HEK293 (cell line): ENCODE results near the gene AKAP1.

ENCODE experiments used
- CTCF ChIA-PET: fragments of 350-600 bp; formaldehyde crosslinking; extraction: SDS; loops from one replicate; lab custom pipeline; 2021; ENCODE audit warnings: antibody characterized with exemption; lab: Yijun Ruan, JAX
- POLR2A ChIA-PET: fragments of 300-600 bp; formaldehyde crosslinking; extraction: SDS; loops from one replicate; lab custom pipeline; 2020; ENCODE audit warnings: antibody characterized with exemption, inconsistent platforms; lab: Yijun Ruan, JAX
- H3K27ac ChIP-seq: fragments of 200-500 bp; sonication (Bioruptor generic); 2 replicates; pipeline ENCODE4 v1.5.1; 2014; ENCODE audit warnings: low read depth, low read length, control low read depth, inconsistent platforms; ENCODE audit errors: extremely low read depth
- H3K36me3 ChIP-seq, 2 experiments: fragments of 200-500 bp in 1 of 2; sonication (Bioruptor generic) in 1 of 2; 1 replicate in 1 of 2; 2 replicates in 1 of 2; pipeline ENCODE4 v1.5.1; 2014 to 2017; ENCODE audit warnings: inconsistent platforms in 2 of 2, low read length in 2 of 2; ENCODE audit not compliant: control insufficient read depth in 2 of 2, insufficient read depth in 1 of 2
- H3K4me1 ChIP-seq: fragments of 200-500 bp; sonication (Bioruptor generic); 2 replicates; pipeline ENCODE4 v1.5.1; 2014; ENCODE audit warnings: mild to moderate bottlenecking, low read length, inconsistent platforms; ENCODE audit not compliant: control insufficient read depth, insufficient read depth
- H3K4me3 ChIP-seq: 2 replicates; pipeline ENCODE4 v1.5.1; 2011; ENCODE audit warnings: low read depth, mild to moderate bottlenecking, control low read depth, low read length, moderate library complexity
- H3K9me3 ChIP-seq: fragments of 200-500 bp; sonication (Bioruptor generic); 2 replicates; pipeline ENCODE4 v1.5.1; 2014; ENCODE audit warnings: low read depth, low read length, inconsistent platforms; ENCODE audit not compliant: control insufficient read depth, insufficient read depth
- KLF1 ChIP-seq: fragments of 450-650 bp; formaldehyde crosslinking; IDR thresholded peaks from 2 replicates; pipeline ENCODE4 v1.5.1; 2016; ENCODE audit warnings: missing biosample characterization, missing genetic modification characterization
- KLF8 ChIP-seq: fragments of 450-650 bp; formaldehyde crosslinking; IDR thresholded peaks from 2 replicates; pipeline ENCODE4 v1.5.1; 2016; ENCODE audit warnings: missing biosample characterization, missing genetic modification characterization
- OVOL3 ChIP-seq: fragments of 450-650 bp; formaldehyde crosslinking; IDR thresholded peaks from 2 replicates; pipeline ENCODE4 v1.5.1; 2016; ENCODE audit warnings: missing biosample characterization, missing genetic modification characterization
- PRDM6 ChIP-seq: fragments of 450-650 bp; formaldehyde crosslinking; IDR thresholded peaks from 2 replicates; pipeline ENCODE4 v1.5.1; 2017; ENCODE audit warnings: missing biosample characterization, missing genetic modification characterization
- ZBTB21 ChIP-seq: fragments of 450-650 bp; formaldehyde crosslinking; IDR thresholded peaks from 2 replicates; pipeline ENCODE4 v1.5.1; 2017; ENCODE audit warnings: missing biosample characterization, missing genetic modification characterization
- ZFHX2 ChIP-seq: fragments of 450-650 bp; formaldehyde crosslinking; conservative IDR thresholded peaks from 2 replicates; pipeline ENCODE4 v1.5.1; 2016; ENCODE audit warnings: missing biosample characterization, missing genetic modification characterization
- ZNF133 ChIP-seq: fragments of 450-650 bp; formaldehyde crosslinking; IDR thresholded peaks from 2 replicates; pipeline ENCODE4 v1.5.1; 2016; ENCODE audit warnings: missing biosample characterization, missing genetic modification characterization
- ZNF157 ChIP-seq: fragments of 450-650 bp; formaldehyde crosslinking; IDR thresholded peaks from 2 replicates; pipeline ENCODE4 v1.5.1; 2016; ENCODE audit warnings: missing biosample characterization, missing genetic modification characterization
- ZNF416 ChIP-seq: fragments of 450-650 bp; formaldehyde crosslinking; IDR thresholded peaks from 2 replicates; pipeline ENCODE4 v1.5.1; 2016; ENCODE audit warnings: missing biosample characterization, missing genetic modification characterization
- ZNF426 ChIP-seq: fragments of 450-650 bp; formaldehyde crosslinking; IDR thresholded peaks from 2 replicates; pipeline ENCODE4 v1.5.1; 2017; ENCODE audit warnings: missing biosample characterization, missing genetic modification characterization, mild to moderate bottlenecking, inconsistent platforms, moderate library complexity
- ZNF521 ChIP-seq: fragments of 450-650 bp; formaldehyde crosslinking; IDR thresholded peaks from 2 replicates; pipeline ENCODE4 v1.5.1; 2017; ENCODE audit warnings: missing biosample characterization, mild to moderate bottlenecking, missing genetic modification characterization
- ZNF600 ChIP-seq: fragments of 450-650 bp; formaldehyde crosslinking; IDR thresholded peaks from 2 replicates; pipeline ENCODE4 v1.5.1; 2016; ENCODE audit warnings: missing biosample characterization, missing genetic modification characterization
- ZNF624 ChIP-seq: fragments of 450-650 bp; formaldehyde crosslinking; IDR thresholded peaks from 2 replicates; pipeline ENCODE4 v1.5.1; 2017; ENCODE audit warnings: missing biosample characterization, missing genetic modification characterization
- ZNF692 ChIP-seq: fragments of 450-650 bp; formaldehyde crosslinking; IDR thresholded peaks from 2 replicates; pipeline ENCODE4 v1.5.1; 2016; ENCODE audit warnings: missing biosample characterization, missing genetic modification characterization
- ZNF785 ChIP-seq: fragments of 450-650 bp; formaldehyde crosslinking; IDR thresholded peaks from 2 replicates; pipeline ENCODE4 v1.5.1; 2016; ENCODE audit warnings: missing biosample characterization, missing genetic modification characterization
- ZNF792 ChIP-seq: fragments of 450-650 bp; formaldehyde crosslinking; IDR thresholded peaks from 2 replicates; pipeline ENCODE4 v1.5.1; 2016; ENCODE audit warnings: missing biosample characterization, missing genetic modification characterization
- TF ChIP-seq, protein P1 (sequence below): fragments of 450-650 bp; formaldehyde crosslinking; IDR thresholded peaks from 2 replicates; pipeline ENCODE4 v1.5.1; 2016; ENCODE audit warnings: missing biosample characterization, missing genetic modification characterization, low read depth
- TF ChIP-seq, protein P2 (sequence below): fragments of 450-650 bp; formaldehyde crosslinking; IDR thresholded peaks from 2 replicates; pipeline ENCODE4 v1.5.1; 2016; ENCODE audit warnings: missing biosample characterization, missing genetic modification characterization
- TF ChIP-seq, protein P3 (sequence below): fragments of 450-650 bp; formaldehyde crosslinking; IDR thresholded peaks from 2 replicates; pipeline ENCODE4 v1.5.1; 2016; ENCODE audit warnings: missing biosample characterization, missing genetic modification characterization
- TF ChIP-seq, protein P4 (sequence below): fragments of 450-650 bp; formaldehyde crosslinking; IDR thresholded peaks from 2 replicates; pipeline ENCODE4 v1.5.1; 2016; ENCODE audit warnings: missing biosample characterization, missing genetic modification characterization
- TF ChIP-seq, protein P5 (sequence below): fragments of 450-650 bp; formaldehyde crosslinking; IDR thresholded peaks from 2 replicates; pipeline ENCODE4 v1.5.1; 2016; ENCODE audit warnings: missing biosample characterization, missing genetic modification characterization

Gene AKAP1

DNA sequence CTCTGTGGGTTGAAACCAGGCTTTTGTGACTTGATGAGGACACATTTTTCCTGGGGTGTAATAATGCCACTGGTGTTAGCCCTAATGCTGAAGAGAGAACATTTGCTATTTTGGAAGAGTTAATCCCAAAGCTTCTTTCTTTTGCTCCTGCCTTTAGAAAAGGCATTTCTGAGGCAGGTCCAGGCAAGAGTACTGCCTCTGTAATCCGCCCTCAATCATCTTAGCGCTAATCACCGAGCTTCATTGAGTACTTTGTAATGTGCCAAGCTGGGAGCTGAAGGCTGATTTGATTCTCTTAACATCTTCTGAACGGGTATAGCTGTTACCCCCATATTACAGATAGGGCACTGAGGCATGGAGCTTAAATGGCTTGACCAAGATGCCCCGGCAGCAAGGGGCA is 60.3 kb downstream of the AKAP1 start:
- H3K9me3 ChIP-seq: no peaks in the 10 kb centered on the region
- ChIA-PET CTCF (interaction anchor here (0.6 to 3.7 kb wide), 4 partner anchors 28 to 594 kb away, joined by 3 to 19 read pairs (median 4); no protein-coding TSS in a partner anchor), POLR2A (interaction anchor here (0.6 kb wide), 1 partner anchor 40 kb away, joined by 5 read pairs; no protein-coding TSS in a partner anchor)
- H3K4me1 ChIP-seq: no peaks in the 10 kb centered on the region
- H3K4me3 ChIP-seq: no peak overlapping the region
- H3K27ac ChIP-seq: no peak overlapping the region
- H3K36me3 ChIP-seq: no peaks in the 10 kb centered on the region
- TF ChIP-seq, protein P1, sequence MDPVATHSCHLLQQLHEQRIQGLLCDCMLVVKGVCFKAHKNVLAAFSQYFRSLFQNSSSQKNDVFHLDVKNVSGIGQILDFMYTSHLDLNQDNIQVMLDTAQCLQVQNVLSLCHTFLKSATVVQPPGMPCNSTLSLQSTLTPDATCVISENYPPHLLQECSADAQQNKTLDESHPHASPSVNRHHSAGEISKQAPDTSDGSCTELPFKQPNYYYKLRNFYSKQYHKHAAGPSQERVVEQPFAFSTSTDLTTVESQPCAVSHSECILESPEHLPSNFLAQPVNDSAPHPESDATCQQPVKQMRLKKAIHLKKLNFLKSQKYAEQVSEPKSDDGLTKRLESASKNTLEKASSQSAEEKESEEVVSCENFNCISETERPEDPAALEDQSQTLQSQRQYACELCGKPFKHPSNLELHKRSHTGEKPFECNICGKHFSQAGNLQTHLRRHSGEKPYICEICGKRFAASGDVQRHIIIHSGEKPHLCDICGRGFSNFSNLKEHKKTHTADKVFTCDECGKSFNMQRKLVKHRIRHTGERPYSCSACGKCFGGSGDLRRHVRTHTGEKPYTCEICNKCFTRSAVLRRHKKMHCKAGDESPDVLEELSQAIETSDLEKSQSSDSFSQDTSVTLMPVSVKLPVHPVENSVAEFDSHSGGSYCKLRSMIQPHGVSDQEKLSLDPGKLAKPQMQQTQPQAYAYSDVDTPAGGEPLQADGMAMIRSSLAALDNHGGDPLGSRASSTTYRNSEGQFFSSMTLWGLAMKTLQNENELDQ (tag by site-specific recombination): no peak
- TF ChIP-seq, protein P2, sequence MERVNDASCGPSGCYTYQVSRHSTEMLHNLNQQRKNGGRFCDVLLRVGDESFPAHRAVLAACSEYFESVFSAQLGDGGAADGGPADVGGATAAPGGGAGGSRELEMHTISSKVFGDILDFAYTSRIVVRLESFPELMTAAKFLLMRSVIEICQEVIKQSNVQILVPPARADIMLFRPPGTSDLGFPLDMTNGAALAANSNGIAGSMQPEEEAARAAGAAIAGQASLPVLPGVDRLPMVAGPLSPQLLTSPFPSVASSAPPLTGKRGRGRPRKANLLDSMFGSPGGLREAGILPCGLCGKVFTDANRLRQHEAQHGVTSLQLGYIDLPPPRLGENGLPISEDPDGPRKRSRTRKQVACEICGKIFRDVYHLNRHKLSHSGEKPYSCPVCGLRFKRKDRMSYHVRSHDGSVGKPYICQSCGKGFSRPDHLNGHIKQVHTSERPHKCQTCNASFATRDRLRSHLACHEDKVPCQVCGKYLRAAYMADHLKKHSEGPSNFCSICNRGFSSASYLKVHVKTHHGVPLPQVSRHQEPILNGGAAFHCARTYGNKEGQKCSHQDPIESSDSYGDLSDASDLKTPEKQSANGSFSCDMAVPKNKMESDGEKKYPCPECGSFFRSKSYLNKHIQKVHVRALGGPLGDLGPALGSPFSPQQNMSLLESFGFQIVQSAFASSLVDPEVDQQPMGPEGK (tag by site-specific recombination): no peak
- TF ChIP-seq ZNF521 (tag by site-specific recombination): no peak
- TF ChIP-seq ZNF692 (tag by site-specific recombination): no peak
- no peak for TF ChIP-seq ZNF624
- TF ChIP-seq ZNF133 (tag by site-specific recombination): no peak
- no peak for TF ChIP-seq ZNF785 (tag by site-specific recombination)
- TF ChIP-seq ZNF157 (tag by site-specific recombination): no peak
- no peak for TF ChIP-seq PRDM6 (tag by site-specific recombination)
- TF ChIP-seq ZFHX2: no peak
- TF ChIP-seq KLF8 (tag by site-specific recombination): no peak
- TF ChIP-seq ZNF426 (tag by site-specific recombination): no peak

DNA sequence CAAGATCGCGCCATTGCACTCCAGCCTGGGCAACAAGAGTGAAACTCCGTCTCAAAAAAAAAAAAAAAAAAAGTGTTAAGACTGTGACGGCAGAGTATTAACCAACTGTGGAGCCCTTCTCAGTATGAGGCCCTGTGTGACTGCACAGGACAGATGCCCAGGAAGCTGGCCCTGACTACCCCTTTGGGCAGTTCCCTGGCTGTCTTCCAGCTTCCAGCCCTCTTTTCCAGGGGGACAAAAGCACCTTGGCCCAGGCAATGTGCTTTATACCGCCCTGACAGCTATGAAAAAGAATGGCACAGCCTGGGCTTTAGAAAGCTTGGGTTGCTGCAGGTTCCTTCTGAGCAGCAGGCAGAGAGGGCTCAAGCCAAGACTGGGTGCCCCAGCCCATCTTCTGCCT is 61.2 kb downstream of the AKAP1 start:
- Histone ChIP-seq H3K4me3 (no peak overlapping the region), H3K4me1 (no peaks in the 10 kb centered on the region), H3K27ac (no peak overlapping the region), H3K36me3 (no peaks in the 10 kb centered on the region), H3K9me3 (no peaks in the 10 kb centered on the region)
- ChIA-PET CTCF (interaction anchor here (1.0 to 1.3 kb wide), 3 partner anchors 97 to 637 kb away, joined by 4 to 5 read pairs (median 4); no protein-coding TSS in a partner anchor), POLR2A (no interaction called here)
- TF ChIP-seq KLF1 (tag by site-specific recombination) (no peak), ZNF416 (tag by site-specific recombination) (no peak), ZNF792 (tag by site-specific recombination) (no peak), ZNF600 (tag by site-specific recombination) (no peak), ZBTB21 (tag by site-specific recombination) (no peak), OVOL3 (tag by site-specific recombination) (no peak)
- TF ChIP-seq, protein P3, sequence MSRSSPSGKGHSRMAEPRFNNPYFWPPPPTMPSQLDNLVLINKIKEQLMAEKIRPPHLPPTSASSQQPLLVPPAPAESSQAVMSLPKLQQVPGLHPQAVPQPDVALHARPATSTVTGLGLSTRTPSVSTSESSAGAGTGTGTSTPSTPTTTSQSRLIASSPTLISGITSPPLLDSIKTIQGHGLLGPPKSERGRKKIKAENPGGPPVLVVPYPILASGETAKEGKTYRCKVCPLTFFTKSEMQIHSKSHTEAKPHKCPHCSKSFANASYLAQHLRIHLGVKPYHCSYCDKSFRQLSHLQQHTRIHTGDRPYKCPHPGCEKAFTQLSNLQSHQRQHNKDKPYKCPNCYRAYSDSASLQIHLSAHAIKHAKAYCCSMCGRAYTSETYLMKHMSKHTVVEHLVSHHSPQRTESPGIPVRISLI (tag by site-specific recombination): no peak
- TF ChIP-seq, protein P4, sequence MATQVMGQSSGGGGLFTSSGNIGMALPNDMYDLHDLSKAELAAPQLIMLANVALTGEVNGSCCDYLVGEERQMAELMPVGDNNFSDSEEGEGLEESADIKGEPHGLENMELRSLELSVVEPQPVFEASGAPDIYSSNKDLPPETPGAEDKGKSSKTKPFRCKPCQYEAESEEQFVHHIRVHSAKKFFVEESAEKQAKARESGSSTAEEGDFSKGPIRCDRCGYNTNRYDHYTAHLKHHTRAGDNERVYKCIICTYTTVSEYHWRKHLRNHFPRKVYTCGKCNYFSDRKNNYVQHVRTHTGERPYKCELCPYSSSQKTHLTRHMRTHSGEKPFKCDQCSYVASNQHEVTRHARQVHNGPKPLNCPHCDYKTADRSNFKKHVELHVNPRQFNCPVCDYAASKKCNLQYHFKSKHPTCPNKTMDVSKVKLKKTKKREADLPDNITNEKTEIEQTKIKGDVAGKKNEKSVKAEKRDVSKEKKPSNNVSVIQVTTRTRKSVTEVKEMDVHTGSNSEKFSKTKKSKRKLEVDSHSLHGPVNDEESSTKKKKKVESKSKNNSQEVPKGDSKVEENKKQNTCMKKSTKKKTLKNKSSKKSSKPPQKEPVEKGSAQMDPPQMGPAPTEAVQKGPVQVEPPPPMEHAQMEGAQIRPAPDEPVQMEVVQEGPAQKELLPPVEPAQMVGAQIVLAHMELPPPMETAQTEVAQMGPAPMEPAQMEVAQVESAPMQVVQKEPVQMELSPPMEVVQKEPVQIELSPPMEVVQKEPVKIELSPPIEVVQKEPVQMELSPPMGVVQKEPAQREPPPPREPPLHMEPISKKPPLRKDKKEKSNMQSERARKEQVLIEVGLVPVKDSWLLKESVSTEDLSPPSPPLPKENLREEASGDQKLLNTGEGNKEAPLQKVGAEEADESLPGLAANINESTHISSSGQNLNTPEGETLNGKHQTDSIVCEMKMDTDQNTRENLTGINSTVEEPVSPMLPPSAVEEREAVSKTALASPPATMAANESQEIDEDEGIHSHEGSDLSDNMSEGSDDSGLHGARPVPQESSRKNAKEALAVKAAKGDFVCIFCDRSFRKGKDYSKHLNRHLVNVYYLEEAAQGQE (tag by site-specific recombination): no peak
- TF ChIP-seq, protein P5, sequence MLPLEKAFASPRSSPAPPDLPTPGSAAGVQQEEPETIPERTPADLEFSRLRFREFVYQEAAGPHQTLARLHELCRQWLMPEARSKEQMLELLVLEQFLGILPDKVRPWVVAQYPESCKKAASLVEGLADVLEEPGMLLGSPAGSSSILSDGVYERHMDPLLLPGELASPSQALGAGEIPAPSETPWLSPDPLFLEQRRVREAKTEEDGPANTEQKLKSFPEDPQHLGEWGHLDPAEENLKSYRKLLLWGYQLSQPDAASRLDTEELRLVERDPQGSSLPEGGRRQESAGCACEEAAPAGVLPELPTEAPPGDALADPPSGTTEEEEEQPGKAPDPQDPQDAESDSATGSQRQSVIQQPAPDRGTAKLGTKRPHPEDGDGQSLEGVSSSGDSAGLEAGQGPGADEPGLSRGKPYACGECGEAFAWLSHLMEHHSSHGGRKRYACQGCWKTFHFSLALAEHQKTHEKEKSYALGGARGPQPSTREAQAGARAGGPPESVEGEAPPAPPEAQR (tag by site-specific recombination): no peak
